Fibroblast of skin of left biceps (primary cell): Measurements from ENCODE around the gene CENPB.
"Not testable (repeated sequence)": the region's sequence is repeated elsewhere in the genome, so short reads cannot be mapped to it uniquely, and the experiment has no call there.

Experiments used
- DNase-seq, 2 experiments: peaks; one replicate each; pipeline ENCODE4 v3.0.0-alpha.2; 2013; ENCODE audit warnings: low read depth in 2 of 2

The CENPB gene

GRCh38 chr20:3811467-3812258, 25.1 kb upstream of the CENPB start:
- DNase-seq, result peak; percentile 98

GRCh38 chr20:3808544-3808943, 22.0 kb upstream of the CENPB start:
- no peak for DNase-seq

- DNase-seq, result no peak
These were observed 18.2 kb upstream of the CENPB start for GRCh38 chr20:3804781-3805180.

GRCh38 chr20:3804254-3804751, 17.8 kb upstream of the CENPB start:
- no peak for DNase-seq

- DNase-seq, result no peak
These were observed 17.3 kb upstream of the CENPB start for GRCh38 chr20:3803854-3804253.

- DNase-seq, result no peak
These were observed 16.7 kb upstream of the CENPB start for GRCh38 chr20:3803289-3803688.

GRCh38 chr20:3802524-3803239, 16.1 kb upstream of the CENPB start:
- no peak for DNase-seq

- no peak for DNase-seq
These were observed 15.3 kb upstream of the CENPB start for GRCh38 chr20:3801846-3802245.

- DNase-seq, result no peak
These were observed 14.8 kb upstream of the CENPB start for GRCh38 chr20:3801299-3801698.

- DNase-seq, result no peak
These were observed 14.3 kb upstream of the CENPB start for GRCh38 chr20:3800878-3801260.

- DNase-seq, result no peak
These were observed 13.8 kb upstream of the CENPB start for GRCh38 chr20:3800256-3800877.

- DNase-seq, result no peak
These were observed 12.3 kb upstream of the CENPB start for GRCh38 chr20:3798908-3799248.

- no peak for DNase-seq
These were observed 11.8 kb upstream of the CENPB start for GRCh38 chr20:3798373-3798768.

GRCh38 chr20:3797592-3798372, 11.2 kb upstream of the CENPB start:
- no peak for DNase-seq

GRCh38 chr20:3797226-3797545, 10.6 kb upstream of the CENPB start:
- DNase-seq, result no peak

- DNase-seq, result no peak
These were observed 10.1 kb upstream of the CENPB start for GRCh38 chr20:3796477-3797225.

GRCh38 chr20:3795511-3796468, 9.2 kb upstream of the CENPB start, which contains the start of gene CDC25B:
TSS of gene CDC25B (plus strand) at chr20:3796310. CDS start at chr20:3796532, 222 bp downstream.
- DNase-seq, result peak; percentile 70 to 71

- DNase-seq, result no peak
These were observed 8.3 kb upstream of the CENPB start for GRCh38 chr20:3794701-3795420.

- DNase-seq, result not testable (repeated sequence)
These were observed 7.6 kb upstream of the CENPB start for GRCh38 chr20:3794168-3794567.
